DMS79 (cell line): ENCODE measurements around the gene MYO15B.
A peak's percentile ranks its signal among the peaks of the same experiment; 100 is the strongest.
"Not testable (repeated sequence)": the region's sequence is repeated elsewhere in the genome, so short reads cannot be mapped to it uniquely, and the experiment has no call there.

Experiments used
- DNase-seq: peaks from one replicate; lab custom pipeline; 2025; lab: John Stamatoyannopoulos, UW

The MYO15B gene

DNA sequence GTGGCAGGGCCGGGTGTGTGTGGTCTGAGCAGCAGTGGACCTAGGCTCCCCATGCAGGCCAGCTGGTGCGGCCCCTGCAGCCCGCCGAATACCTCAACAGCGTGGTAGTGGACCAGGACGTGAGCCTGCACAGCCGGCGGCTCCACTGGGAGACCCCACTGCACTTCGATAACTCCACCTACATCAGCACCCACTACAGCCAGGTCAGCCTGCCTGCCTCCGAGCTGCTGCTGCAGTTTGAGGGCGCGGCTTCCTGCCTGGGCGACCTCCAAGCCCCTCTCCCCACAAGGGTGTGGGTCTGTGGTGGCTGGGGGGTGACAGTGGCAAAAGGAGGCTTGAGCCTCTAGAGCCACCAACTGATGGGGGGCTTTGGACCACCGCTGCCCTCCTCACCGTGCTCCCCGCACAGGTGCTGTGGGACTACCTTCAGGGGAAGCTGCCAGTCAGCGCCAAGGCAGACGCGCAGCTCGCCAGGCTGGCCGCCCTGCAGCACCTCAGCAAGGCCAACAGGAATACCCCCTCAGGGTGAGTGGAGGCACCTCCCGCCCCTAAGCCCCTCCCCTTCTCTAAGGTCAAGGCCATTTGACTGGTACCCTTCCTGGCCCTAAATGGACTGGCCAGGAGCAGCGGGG is 37.2 kb downstream of the MYO15B start:
- no peak for DNase-seq

DNA sequence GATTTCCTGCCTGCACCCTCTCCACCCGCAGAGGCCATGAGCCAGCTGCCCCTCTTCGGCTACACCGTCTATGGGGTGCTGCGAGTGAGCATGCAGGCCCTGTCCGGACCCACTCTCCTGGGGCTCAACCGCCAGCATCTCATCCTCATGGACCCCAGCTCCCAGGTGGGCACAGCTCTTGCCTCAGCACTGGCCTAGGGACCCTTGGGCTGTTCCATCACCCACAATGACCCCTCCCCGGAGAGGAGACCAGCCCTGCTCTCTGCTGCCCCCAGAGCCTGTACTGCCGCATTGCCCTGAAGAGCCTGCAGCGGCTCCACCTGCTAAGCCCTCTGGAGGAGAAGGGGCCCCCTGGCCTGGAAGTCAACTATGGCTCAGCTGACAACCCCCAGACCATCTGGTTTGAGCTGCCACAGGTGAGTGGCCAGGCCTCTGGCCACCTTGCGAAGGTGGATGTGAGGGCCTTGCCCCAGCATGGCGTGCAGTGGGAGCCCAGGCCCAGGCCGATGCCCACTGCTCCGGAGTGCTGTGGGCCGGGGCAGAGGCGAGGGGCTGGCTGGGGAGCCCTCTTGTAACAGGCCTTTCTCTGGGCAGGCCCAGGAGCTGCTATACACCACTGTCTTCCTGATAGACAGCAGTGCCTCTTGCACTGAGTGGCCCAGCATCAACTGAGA is 38.4 kb downstream of the MYO15B start:
- no peak for DNase-seq

DNA sequence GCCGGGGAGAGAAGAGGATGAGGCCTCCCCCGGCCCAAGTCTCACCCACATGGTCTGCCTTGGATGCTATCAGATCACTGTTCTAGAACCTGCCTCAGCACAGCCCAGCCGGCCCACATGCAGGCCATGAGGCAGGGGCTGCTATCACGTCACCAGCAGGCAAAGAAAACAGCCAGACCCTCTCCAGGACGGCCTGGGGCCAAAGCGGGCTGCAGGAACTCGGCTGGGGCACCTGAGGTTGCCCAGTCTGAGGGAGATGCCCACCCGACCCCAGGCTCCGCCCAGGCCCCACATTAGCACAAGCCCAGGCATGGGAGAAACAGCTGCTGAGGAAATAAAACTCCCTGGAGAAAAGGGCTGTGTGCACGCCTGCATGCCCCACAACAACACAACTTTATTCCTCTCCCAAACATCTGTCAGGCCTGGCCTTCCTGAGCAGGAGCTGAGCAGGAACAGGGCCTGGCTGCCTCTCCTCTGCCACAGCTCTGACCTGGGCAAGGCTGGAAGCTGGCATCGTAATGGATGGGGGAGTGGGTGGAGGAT is 39.0 kb downstream of the MYO15B start:
- DNase-seq, result no peak

DNA sequence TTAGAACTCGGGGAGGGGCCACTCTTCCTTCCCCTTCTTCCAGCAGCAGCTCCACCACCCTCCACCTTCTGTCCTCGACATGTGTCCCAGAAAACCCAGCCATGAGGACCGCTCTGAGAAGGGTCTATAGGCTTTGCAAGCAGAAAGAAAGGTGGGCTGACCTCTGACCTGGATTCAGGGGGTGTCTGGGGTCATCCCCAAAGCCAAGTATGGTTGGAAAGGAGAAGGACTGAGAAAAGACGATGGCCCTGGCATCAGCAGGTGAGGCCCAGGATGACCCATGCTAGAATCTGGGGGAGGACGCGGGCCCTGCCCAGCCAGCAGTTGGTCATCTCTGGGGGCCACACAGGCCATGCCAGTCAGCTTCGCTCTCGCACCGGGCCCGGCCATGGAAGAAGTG is 39.5 kb downstream of the MYO15B start:
- no peak for DNase-seq

DNA sequence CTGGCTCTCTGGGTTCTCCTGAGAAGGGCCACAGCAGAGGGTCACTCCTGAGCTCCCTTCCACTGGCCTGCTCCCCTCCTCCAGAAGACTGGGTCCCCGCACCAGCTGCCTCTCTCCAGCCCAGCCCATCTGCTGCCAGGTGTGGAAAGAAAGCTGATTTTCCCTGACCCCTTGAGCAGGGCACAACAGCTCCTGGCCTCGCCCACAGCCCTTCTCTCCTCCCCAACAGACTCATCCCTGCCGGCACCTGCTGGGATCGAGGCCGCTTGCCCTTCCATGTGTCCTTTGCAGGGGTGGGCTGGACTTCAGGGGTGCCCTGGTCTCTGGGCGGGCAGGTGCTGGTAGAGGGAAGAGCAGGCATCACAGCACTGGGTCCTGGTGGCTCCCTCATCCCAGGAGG is 40.8 kb downstream of the MYO15B start:
- DNase-seq, result no peak

DNA sequence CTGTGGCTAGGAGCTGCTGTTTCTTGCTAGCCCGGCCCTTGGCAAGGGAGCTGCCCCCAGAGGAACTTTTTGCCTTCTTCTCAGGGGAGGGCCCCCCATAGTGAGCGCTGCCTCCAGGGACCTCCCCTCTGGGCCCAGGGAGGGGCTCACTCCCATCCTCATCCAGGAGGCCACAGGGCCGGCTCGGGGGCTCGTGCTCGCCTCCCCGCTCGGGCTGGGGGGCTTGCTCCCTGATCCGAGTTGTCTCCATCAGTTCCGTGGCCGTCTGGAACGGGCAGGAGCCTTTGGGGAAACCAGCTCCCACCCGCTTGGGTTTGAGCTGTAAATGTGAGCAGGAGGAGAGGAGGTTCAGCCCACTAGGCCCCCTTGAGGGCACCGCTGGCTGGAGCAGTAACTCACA is 41.6 kb downstream of the MYO15B start:
- DNase-seq, result no peak

DNA sequence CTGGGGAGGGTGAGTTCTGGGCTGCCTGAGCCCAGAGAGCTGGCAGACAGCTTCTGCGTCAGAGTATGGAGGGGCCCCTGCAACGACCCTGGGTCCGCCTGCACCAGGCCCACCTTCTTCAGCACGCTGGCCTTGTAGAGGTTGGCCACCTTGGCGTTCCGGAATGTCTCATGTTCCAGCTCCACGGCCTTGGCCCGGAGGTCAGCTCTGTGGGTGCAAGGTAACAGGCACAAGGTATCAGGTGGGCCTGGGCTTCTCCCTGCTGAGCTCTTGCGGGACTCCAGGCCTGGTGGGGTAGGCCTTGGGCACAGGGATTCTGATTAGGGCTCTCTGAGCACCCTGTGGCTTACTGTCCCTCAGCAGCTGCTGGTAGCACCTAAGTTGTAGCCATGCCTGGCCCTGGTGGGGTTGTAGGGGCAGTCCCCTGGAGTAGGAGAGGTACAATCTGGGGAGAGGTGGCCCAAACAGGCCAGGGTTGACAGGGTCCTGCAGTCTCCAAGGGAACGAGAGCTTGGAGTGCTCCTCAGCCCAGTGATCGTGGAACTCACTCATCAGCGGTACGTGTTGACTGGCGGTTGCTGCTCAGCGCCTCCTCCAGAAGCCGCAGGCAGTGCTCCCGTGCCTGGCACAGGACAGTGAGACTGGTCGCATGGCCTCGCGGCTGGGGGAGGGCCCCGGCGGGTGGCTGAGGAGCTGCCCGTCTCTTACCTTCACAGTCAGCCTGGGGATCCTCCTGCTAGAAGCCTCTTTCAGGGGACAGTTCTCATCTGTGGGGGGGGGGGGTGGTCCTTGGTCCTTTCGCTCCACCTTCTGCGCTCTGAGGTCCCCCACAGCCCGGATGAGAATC is 42.7 kb downstream of the MYO15B start:
- DNase-seq, result no peak

DNA sequence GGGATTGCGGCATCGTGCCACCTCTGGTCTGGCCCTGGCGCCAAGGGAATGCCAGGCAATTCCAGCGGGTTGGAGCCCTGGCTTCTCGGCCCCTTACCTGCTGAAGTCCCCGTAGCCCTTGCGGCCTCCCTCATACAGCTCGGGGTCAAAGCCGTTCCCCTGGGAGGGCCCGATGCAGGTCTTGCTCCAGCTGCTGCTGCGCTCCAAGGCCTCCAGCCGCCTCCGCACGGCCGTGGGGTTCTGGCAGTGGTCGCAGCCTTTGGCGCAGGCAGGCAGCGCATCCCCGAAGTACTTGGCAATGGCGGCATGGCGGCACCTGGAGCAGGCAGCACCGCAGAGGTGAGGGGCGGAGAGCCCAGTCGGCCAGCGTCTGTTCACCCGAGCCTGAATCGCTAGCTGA is 43.8 kb downstream of the MYO15B start:
- DNase-seq, result no peak

DNA sequence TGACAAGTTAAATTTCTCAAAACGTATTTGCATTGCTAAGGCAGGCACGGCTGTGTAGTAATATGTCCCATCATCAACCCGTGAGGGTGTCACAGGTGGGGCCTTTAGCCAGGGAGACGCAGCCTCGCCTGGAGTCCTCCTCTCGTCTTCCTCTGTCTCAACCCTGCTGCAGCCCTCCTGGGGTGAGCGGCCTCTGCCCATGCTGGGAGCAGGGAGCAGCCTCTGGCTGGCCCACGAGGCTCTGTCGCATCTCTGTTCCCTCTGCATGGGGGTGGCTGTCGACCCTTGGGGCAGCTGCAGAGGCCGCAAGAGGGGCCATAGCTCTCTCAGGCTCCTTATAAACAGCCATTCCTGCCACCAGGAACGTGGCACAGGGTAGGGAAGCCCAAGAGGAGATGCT is 44.8 kb downstream of the MYO15B start:
- DNase-seq, result no peak

DNA sequence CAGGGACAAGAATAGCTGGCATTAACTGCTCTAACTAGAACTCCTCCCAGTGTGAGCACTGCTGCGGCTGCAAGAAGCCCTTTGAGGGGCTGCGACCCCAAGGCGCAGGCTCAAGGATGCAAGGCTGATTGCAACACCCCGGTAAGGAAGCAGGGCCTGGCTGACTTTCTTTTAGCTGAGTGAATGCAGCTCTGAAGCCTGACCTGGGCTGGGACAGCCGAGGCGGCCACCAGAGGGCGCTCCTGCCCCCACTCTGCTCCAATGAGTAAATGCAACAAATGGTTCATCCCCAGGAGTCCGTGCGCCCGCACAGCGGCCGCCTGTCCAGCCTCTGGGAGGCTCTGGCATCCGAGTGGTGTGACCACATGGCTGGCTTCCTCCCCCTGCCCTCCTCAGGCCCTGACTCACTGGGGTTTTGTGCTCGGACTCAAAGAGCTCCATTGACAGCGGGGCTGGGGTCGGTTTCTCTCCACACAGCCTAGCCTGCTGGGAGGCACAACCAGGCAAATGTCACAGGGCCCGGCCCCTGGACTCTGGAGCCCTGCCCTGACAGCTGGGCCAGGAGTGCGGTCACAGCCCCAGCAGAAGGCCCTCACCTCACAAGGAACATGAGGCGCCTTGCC is 45.4 kb downstream of the MYO15B start, which contains the start of gene SMIM5:
Gene SMIM5 (plus strand): TSS at position 572 of the 623 bp plus-strand sequence. CDS start 6,768 bp downstream, outside the sequence.
- no peak for DNase-seq

DNA sequence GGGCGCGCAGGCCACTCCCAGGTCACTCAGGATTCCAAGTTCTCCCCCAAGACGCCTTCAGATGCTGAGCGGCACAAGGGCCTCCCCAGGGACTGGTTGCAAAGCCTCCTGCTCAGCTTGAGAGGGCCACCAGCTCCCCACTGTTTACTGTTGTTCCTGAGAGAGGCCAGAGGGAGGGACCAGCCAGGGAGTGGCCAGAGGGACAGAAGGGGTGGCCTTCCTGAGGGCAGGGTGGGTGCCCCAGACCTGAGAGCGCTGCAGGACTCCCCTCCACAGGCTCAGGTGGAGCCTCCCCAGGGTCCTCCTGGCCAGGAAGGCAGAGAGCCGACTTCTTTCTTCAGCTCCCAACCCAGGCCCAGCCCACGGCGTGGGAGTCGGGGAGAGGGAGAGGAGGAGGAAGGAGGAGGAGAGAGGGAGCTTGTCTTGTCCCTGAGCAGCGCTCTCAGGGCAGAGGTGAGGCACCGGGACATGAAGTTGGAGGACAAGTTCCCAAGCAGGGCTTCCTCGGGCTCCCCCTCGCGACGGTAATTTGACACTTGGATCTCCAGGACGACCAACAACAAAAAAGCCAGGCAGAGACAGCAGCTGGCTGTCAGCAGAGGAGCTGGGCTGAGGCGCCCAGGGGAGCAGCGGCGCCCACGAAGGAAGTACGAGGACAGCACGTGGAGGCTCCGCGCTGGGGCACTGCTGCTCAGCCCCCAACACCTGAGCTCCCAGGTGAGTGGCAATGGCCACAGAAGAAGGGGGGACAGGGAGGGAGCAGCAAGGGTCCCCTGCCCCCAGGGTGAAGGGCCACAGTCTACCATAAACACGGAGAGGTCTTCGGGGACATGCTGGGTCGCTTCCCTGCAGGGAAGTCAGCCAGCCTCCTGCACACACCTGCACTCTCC is 46.1 kb downstream of the MYO15B start:
- DNase-seq, result peak; percentile 69

DNA sequence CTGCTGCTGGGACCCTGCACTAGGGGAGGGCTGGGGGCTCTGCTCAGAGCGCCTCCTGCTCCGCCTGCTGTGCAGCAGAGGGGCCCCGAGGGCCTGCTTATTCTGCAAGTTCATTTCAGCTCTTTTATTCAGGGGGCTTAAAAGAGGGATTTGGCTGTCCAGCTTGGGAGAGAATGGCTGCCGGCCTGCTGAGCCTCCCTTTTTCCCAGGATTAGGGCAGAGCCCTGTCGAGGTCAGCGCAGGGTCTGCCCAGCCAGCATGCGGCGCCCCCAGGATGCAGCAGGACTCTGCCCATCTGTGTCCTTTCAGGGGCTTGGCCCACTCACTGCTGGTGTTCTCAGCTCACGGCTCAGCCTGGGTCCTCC is 46.8 kb downstream of the MYO15B start:
- no peak for DNase-seq

DNA sequence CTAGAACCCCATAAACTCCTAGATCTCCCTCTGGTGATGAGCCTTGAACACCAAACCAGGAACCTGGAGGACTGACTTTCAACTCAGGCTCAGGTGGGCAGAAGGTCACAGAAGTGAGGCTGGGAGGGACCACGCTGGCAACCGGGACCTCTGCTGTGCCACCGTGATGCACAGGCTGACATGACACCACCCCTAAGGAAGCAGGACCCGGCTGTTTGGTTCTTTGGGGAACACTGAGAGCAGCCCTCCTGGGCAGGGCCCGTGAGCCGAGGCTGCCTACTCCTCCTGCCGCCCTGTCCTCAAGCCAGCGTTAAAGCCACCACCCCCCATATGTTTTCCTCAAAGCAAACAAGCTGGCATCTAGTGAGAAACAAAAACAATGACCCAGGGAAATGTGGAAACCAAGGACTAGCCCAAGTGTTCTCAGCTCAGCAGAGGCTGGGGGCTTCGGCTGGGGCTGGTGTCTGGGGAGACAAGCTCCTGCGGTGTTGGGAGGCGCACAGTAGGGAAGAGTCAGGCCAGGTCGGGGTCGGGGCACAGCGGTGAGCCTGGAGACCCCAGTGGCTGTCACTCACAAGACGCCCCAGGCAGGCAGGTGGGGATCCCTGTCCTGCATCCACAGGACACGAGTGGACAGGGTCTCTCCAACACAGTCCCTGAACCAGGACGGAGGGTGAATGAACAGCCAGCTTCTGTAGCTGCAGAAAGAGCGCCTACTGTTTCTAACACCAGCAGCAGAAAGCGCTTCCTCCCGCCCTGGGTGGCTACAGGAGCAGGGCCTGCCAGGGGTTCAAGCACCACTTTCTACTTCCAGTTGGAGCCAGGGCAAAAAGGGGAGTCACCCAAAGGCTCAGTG is 47.4 kb downstream of the MYO15B start:
- no peak for DNase-seq

DNA sequence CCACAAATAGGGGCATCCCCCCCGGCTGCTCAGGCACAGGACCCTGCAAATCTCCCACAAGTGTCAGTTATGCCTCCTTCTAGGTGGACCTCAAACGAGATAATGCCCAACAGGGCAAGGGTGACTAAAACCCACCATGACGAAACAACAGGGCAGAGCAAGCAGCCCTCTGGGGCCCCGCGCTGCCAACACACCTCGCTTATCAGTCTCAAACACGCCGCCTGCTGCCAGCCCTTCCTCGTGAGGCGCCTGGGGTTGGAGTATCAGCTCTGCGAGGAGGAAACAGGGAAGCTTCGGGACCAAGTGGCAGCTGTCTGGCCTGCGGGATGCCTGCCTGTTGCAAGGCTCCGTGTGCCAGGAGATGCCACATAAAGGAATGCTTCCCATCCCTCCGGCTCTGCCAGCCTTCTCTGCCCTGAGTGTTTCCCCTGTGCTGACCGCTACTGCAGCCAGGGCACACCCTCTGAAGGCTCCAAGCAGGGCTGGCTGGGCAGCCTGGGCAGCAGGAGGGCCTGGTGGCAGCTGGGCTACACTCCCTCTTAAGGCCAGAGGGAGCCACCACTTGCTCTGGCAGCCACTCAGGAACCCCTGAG is 48.1 kb downstream of the MYO15B start:
- DNase-seq, result no peak

DNA sequence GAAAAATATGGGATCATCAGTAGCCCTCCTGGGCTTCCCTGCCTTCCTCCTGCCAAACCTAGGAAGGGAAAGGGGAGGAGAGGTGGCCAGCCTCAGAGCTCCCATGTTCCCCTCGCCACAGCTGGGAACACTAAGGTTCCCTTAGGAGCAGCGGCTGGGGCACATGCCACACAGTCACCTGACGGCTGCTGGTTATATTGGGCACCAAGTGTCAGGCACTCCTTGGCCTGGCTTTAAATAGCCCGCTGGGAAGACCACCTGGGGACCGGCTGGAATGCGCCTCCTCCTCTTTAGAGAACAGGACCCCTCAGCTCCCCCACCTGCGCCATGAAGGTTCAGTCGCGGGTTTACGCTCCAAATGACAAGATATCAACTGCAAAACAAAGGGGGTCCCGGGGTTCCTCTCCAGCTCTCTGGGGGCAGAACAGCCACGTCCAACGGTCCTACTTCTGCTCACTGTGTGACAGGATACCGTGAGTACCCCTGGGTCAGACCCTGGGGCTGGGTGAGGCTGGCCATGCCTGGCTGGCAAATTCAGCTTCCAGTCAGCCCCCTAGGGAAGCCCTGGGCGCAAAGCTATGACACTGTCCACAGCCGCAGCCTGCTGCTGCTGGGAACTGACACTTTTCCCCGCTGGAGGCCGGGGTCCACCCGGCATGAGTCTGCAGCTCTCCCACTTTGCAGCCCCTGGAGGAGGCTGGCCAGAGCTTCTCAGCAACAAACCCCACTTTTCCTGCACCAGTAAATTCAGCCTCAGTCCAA is 49.0 kb downstream of the MYO15B start:
- no peak for DNase-seq

DNA sequence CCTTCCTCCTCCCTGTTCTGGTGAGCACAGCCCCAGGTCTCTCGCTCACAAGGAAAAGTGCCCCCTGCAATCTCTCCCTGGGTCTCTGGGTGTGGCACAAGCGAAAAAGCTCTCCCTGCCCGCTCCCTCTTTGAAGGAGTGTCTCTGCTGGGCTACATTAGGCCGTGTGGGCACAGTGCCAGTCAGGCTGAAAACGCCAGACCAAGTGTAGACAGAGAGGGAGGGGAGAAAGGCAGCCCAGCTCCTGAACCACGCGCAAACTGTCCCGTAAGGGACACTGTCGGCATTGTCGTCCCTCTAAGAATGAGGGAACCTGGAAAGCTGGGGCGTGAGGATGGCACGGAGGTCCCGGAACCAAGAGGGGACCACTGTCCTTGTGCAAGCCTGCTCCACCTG is 49.5 kb downstream of the MYO15B start:
- DNase-seq, result no peak

DNA sequence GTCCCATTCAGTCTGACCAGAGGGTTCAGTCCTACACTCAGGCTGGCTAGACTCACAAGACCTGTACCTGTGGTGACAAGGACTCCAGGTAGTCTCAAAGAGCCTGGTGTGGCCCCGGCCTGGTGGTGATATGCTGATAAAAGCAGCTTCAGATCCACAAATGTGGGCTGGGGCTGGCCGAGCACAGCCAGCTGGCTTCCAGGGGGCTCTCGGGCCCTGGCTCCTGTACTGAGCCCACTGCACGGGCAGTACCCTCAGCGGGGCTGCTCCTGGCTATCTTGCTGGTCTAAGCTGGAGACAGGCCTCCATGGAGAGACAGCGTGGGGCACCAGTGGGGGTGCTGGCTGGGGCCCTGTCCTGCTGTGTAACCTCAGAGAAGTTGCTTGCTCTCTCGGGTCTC is 50.0 kb downstream of the MYO15B start:
- DNase-seq, result no peak

DNA sequence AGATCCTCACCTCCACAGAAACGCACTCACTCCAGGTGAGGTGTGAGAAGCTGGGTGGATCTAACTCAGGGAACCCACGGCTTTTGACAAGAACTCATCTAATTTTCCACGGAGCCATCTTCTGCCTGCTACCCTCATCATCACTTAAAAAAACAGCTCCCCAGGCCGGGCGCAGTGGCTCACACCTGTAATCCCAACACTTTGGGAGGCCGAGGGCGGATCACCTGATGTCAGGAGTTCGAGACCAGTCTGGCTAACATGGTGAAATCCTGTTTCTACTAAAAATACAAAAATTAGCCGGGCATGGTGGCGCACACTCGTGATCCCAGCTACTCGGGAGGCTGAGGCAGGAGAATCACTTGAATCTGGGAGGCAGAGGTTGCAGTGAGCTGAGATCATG is 50.4 kb downstream of the MYO15B start:
- not testable (repeated sequence) for DNase-seq

DNA sequence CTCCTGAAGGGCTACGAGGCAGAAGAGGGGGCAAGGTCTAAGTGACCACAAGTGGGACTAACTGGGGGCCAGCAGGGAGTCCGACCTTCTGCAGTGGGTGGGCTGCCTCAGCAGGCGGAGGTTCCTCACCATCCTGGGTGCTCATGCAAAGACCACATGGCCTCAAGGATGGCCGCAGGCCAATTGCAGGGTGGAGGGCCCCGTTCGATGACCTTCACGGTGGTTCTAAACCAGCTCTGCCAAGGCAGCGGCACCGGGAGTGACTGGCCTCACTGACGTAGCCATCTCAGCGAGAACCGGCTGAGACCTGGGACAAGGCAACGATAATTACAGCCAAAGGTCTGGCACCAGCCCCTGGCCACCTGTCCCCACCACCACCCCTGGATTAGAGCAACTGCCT is 51.3 kb downstream of the MYO15B start:
- no peak for DNase-seq
